ENCODE results near the gene NFX1.

DNA sequence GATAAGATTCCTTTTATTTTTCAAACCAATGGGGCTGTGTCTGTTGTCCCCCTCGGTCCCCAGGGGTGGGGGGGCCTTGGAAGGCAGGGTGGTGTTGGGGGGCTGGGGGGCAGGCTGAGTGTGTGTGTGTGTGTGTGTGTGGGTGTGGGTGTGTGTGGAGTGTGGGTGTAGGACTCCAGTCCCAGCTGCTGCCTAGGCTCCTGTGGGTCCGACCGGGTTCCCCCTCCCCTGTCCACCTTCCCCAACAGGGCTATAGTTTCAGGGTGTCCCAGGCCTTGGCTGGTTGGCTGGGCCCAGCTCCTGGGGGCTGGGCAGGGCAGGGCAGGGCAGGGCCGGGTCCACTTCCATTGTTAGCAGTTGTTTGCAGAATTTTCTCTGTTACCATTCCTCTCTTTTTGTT lies 2.1 kb upstream of the NFX1 start:
- TF ChIP-seq, protein P1, sequence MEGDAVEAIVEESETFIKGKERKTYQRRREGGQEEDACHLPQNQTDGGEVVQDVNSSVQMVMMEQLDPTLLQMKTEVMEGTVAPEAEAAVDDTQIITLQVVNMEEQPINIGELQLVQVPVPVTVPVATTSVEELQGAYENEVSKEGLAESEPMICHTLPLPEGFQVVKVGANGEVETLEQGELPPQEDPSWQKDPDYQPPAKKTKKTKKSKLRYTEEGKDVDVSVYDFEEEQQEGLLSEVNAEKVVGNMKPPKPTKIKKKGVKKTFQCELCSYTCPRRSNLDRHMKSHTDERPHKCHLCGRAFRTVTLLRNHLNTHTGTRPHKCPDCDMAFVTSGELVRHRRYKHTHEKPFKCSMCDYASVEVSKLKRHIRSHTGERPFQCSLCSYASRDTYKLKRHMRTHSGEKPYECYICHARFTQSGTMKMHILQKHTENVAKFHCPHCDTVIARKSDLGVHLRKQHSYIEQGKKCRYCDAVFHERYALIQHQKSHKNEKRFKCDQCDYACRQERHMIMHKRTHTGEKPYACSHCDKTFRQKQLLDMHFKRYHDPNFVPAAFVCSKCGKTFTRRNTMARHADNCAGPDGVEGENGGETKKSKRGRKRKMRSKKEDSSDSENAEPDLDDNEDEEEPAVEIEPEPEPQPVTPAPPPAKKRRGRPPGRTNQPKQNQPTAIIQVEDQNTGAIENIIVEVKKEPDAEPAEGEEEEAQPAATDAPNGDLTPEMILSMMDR (IDR thresholded peaks at IDR 0.05), result no peak
- TF ChIP-seq EP300 (IDR thresholded peaks at IDR 0.05) (no peak), POLR2A (IDR thresholded peaks at IDR 0.05) (no peak)

Measured in upper lobe of left lung (tissue), 4 donors.